HepG2 (cell line): ENCODE data around the gene EMC10. TPM values are rescaled to one million over a fixed set of nuclear protein-coding genes. Genes with fewer than 3 reads are reported as not detected.

Source experiments
- ATF5 ChIP-seq: sonication (generic); formaldehyde crosslinking; IDR thresholded peaks from 2 replicates; pipeline ENCODE4 v1.4.0; 2020; ENCODE audit warnings: mild to moderate bottlenecking, low read depth, missing genetic modification reagents
- ATF7 ChIP-seq, 2 experiments: fragments of 450-650 bp in 1 of 2; sonication (generic) in 1 of 2; formaldehyde crosslinking in 1 of 2; IDR thresholded peaks; 2 replicates each; pipeline versions ENCODE4 v1.4.0 to v1.6.1; 2016 to 2020; ENCODE audit warnings: antibody characterized with exemption in 1 of 2, mild to moderate bottlenecking in 1 of 2, missing genetic modification reagents in 1 of 2
- EED ChIP-seq: sonication (generic); formaldehyde crosslinking; IDR thresholded peaks from 2 replicates; pipeline ENCODE4 v1.5.0; 2020; ENCODE audit warnings: mild to moderate bottlenecking, missing genetic modification reagents
- FOSL2 ChIP-seq: sonication (generic); formaldehyde crosslinking; IDR thresholded peaks from 2 replicates; pipeline ENCODE4 v1.4.0; 2020; ENCODE audit warnings: missing genetic modification reagents
- FOXA1 ChIP-seq, 2 experiments: fragments of 450-650 bp in 1 of 2; sonication (generic) in 1 of 2; formaldehyde crosslinking in 1 of 2; IDR thresholded peaks; 2 replicates each; pipeline versions ENCODE4 v1.4.0 to v1.6.1; 2016 to 2020; ENCODE audit warnings: missing genetic modification reagents in 1 of 2
- GLMP ChIP-seq: sonication (generic); formaldehyde crosslinking; IDR thresholded peaks from 2 replicates; pipeline ENCODE4 v1.9.0; 2021; ENCODE audit warnings: missing genetic modification reagents, mild to moderate bottlenecking, borderline replicate concordance
- GMEB2 ChIP-seq: IDR thresholded peaks from 2 replicates; pipeline ENCODE4 v1.6.1; 2016; ENCODE audit warnings: missing biosample characterization, missing genetic modification reagents, low read depth
- MEIS2 ChIP-seq: sonication (generic); formaldehyde crosslinking; IDR thresholded peaks from 2 replicates; pipeline ENCODE4 v1.9.0; 2021; ENCODE audit warnings: mild to moderate bottlenecking, missing genetic modification reagents
- SP1 ChIP-seq, 2 experiments: fragments of 450-650 bp in 1 of 2; sonication (generic) in 1 of 2; formaldehyde crosslinking in 1 of 2; IDR thresholded peaks; 2 replicates each; pipeline versions ENCODE4 v1.4.0 to v1.6.1; 2016 to 2020; ENCODE audit warnings: missing genetic modification reagents in 1 of 2
- SRSF4 ChIP-seq: fragments of 200-400 bp; formaldehyde crosslinking; IDR thresholded peaks from one replicate; pipeline ENCODE4 v1.6.1; 2018; ENCODE audit warnings: mild to moderate bottlenecking, low read depth, low read length, moderate library complexity; ENCODE audit not compliant: poor library complexity, severe bottlenecking
- TCF7 ChIP-seq: sonication (generic); IDR thresholded peaks from 2 replicates; pipeline ENCODE4 v1.6.1; 2016; ENCODE audit warnings: antibody characterized with exemption, low read depth
- TCF7L2 ChIP-seq: IDR thresholded peaks from 2 replicates; pipeline ENCODE4 v1.6.1; 2011; ENCODE audit warnings: mild to moderate bottlenecking, low read depth, low read length, moderate library complexity
- TOE1 ChIP-seq: sonication (generic); formaldehyde crosslinking; IDR thresholded peaks from 2 replicates; pipeline ENCODE4 v1.4.0; 2020; ENCODE audit warnings: mild to moderate bottlenecking, missing genetic modification reagents
- TP53 ChIP-seq: sonication (generic); formaldehyde crosslinking; conservative IDR thresholded peaks from 2 replicates; pipeline ENCODE4 v1.4.0; 2020; ENCODE audit warnings: missing genetic modification reagents
- ZSCAN12 ChIP-seq: sonication (generic); formaldehyde crosslinking; IDR thresholded peaks from 2 replicates; pipeline ENCODE4 v1.9.0; 2021; ENCODE audit warnings: mild to moderate bottlenecking, missing genetic modification reagents
- polyA plus RNA-seq, 8 experiments: library from polyadenylated mRNA; depleted of rRNA in 3 of 8; stranded (reverse) in 7 of 8; unstranded in 1 of 8; fragments of >200 nt; fragmentation: Illumina TruSeq in 4 of 8; extraction: Trizol in 4 of 8; gene quantifications; 2 replicates each; pipeline versions ENCODE4 v1.2.1 to v1.2.3, GENCODE V29; 2011 to 2016; ENCODE audit warnings: low read depth in 4 of 8, missing spikeins in 1 of 8, mixed read lengths in 1 of 8; ENCODE audit not compliant: insufficient read depth in 1 of 8
- total RNA-seq, 5 experiments: library from RNA; depleted of rRNA; stranded (reverse); fragments of >200 nt; fragmentation: Illumina TruSeq; extraction: Trizol; gene quantifications; 2 replicates each; pipeline ENCODE4 v1.2.3, GENCODE V29; 2016; ENCODE audit warnings: low read depth in 1 of 5
- TF ChIP-seq, protein P1 (sequence below): sonication (generic); formaldehyde crosslinking; IDR thresholded peaks from one replicate; pipeline ENCODE4 v1.5.1; 2020; ENCODE audit warnings: mild to moderate bottlenecking, missing genetic modification reagents; ENCODE audit errors: not compliant biosample characterization

The EMC10 gene
- total and polyA plus RNA-seq, 2 of the 13 experiments (the other 11 are each of a cell fraction or from before 2014, with no cell fraction given), result not detected

DNA sequence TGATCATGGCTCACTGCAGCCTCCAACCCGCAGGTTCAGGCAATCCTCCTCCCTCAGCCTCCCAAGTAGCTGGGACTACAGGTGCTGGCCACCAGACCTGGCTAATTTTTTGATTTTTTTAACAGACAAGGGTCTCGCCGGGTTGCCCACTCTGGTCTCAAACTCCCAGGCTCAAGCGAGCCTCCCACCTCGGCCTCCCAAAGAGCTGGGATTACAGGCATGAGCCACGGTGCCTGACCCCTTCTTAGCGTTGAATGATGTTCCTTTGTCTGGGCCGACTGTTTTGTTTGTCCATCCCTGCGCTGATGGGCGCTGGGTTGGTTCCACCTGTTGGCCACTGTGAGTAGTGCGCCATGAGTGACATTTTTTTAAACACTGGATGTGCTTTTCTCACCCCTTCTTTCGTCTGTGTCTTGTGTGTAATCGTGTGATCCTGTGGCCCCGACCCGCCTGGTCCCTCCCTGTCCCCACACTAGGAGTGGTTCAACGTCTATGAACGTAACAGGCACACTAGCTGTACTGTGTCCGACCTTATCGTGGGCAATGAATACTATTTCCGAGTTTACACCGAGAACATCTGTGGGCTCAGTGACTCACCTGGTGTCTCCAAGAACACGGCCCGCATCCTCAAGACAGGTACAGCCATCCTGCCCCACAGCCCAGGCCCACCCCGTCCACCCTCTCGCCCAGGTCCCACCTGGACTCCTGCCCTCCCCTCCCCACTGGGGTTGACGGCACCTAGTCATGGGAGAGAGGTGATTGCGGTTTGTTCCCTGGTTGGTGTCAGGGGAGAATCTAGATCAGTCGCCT is 15.0 kb upstream of the EMC10 start (continued):
- TF ChIP-seq, protein P1, sequence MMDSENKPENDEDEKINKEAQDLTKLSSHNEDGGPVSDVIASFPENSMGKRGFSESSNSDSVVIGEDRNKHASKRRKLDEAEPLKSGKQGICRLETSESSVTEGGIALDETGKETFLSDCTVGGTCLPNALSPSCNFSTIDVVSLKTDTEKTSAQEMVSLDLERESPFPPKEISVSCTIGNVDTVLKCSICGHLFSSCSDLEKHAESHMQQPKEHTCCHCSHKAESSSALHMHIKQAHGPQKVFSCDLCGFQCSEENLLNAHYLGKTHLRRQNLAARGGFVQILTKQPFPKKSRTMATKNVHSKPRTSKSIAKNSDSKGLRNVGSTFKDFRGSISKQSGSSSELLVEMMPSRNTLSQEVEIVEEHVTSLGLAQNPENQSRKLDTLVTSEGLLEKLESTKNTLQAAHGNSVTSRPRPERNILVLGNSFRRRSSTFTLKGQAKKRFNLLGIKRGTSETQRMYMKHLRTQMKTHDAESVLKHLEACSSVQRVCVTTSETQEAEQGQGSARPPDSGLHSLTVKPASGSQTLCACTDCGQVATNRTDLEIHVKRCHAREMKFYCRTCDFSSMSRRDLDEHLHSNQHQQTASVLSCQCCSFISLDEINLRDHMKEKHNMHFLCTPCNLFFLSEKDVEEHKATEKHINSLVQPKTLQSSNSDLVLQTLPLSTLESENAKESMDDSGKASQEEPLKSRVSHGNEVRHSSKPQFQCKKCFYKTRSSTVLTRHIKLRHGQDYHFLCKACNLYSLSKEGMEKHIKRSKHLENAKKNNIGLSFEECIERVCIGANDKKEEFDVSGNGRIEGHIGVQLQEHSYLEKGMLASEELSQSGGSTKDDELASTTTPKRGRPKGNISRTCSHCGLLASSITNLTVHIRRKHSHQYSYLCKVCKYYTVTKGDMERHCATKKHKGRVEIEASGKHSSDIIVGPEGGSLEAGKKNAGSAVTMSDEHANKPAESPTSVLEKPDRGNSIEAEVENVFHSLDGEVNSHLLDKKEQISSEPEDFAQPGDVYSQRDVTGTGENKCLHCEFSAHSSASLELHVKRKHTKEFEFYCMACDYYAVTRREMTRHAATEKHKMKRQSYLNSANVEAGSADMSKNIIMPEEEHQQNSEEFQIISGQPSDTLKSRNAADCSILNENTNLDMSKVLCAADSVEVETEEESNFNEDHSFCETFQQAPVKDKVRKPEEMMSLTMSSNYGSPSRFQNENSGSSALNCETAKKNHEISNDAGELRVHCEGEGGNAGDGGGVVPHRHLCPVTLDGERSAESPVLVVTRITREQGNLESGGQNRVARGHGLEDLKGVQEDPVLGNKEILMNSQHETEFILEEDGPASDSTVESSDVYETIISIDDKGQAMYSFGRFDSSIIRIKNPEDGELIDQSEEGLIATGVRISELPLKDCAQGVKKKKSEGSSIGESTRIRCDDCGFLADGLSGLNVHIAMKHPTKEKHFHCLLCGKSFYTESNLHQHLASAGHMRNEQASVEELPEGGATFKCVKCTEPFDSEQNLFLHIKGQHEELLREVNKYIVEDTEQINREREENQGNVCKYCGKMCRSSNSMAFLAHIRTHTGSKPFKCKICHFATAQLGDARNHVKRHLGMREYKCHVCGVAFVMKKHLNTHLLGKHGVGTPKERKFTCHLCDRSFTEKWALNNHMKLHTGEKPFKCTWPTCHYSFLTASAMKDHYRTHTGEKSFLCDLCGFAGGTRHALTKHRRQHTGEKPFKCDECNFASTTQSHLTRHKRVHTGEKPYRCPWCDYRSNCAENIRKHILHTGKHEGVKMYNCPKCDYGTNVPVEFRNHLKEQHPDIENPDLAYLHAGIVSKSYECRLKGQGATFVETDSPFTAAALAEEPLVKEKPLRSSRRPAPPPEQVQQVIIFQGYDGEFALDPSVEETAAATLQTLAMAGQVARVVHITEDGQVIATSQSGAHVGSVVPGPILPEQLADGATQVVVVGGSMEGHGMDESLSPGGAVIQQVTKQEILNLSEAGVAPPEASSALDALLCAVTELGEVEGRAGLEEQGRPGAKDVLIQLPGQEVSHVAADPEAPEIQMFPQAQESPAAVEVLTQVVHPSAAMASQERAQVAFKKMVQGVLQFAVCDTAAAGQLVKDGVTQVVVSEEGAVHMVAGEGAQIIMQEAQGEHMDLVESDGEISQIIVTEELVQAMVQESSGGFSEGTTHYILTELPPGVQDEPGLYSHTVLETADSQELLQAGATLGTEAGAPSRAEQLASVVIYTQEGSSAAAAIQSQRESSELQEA (CRISPR knock-in tag), result no peak
- TF ChIP-seq EED (no peak), SRSF4 (no peak), TCF7 (no peak), GMEB2 (CRISPR knock-in tag) (no peak), FOXA1 (IDR thresholded peaks at IDR 0.05) (no peak), FOXA1 (CRISPR knock-in tag; IDR thresholded peaks at IDR 0.05) (0 out of 2 replicates have a peak, but pooled peaks have one; percentile 3), GLMP (CRISPR knock-in tag) (no peak), TCF7L2 (no peak), ATF7 (IDR thresholded peaks at IDR 0.05) (no peak), ATF7 (CRISPR knock-in tag; IDR thresholded peaks at IDR 0.05) (0 out of 2 replicates have a peak, but pooled peaks have one; percentile 18), SP1 (IDR thresholded peaks at IDR 0.05) (no peak), SP1 (CRISPR knock-in tag; IDR thresholded peaks at IDR 0.05) (no peak), TP53 (no peak), MEIS2 (CRISPR knock-in tag) (no peak), FOSL2 (CRISPR knock-in tag) (no peak), ATF5 (CRISPR knock-in tag) (no peak), ZSCAN12 (no peak), TOE1 (CRISPR knock-in tag) (no peak)
